IPS DF 6.9 (cell line): Measurements from ENCODE around the gene PPHLN1.

Experiments used
- DNase-seq: peaks from one replicate; pipeline ENCODE4 v3.0.0-alpha.2; 2013; ENCODE audit warnings: low read depth, low spot score
- H3K27ac ChIP-seq: one replicate; pipeline ENCODE4 v1.5.1; 2013; ENCODE audit warnings: low read length, control low read depth
- H3K27me3 ChIP-seq: 2 replicates; pipeline ENCODE4 v1.6.1; 2013; ENCODE audit warnings: mild to moderate bottlenecking, low read length; ENCODE audit not compliant: control insufficient read depth, insufficient read depth
- H3K36me3 ChIP-seq: 2 replicates; pipeline ENCODE4 v1.6.1; 2013; ENCODE audit warnings: low read length; ENCODE audit not compliant: control insufficient read depth, insufficient read depth
- H3K4me1 ChIP-seq: 2 replicates; pipeline ENCODE4 v1.6.1; 2013; ENCODE audit warnings: low read length; ENCODE audit not compliant: control insufficient read depth, insufficient read depth
- H3K4me3 ChIP-seq: 2 replicates; pipeline ENCODE4 v1.5.1; 2013; ENCODE audit warnings: mild to moderate bottlenecking, low read length
- H3K9me3 ChIP-seq: 2 replicates; pipeline ENCODE4 v1.6.1; 2013; ENCODE audit warnings: low read length, inconsistent platforms; ENCODE audit not compliant: control insufficient read depth, insufficient read depth
- WGBS: extraction: QIAGEN DNeasy Blood & Tissue Kit; methylation state at CpG from one replicate; pipeline ENCODE4 v1.1.7; 2013; ENCODE audit warnings: mixed read lengths, missing lambda C conversion rate; ENCODE audit not compliant: insufficient read length, insufficient coverage; 5-methylcytosine and 5-hydroxymethylcytosine counted together

The PPHLN1 gene, protein sequence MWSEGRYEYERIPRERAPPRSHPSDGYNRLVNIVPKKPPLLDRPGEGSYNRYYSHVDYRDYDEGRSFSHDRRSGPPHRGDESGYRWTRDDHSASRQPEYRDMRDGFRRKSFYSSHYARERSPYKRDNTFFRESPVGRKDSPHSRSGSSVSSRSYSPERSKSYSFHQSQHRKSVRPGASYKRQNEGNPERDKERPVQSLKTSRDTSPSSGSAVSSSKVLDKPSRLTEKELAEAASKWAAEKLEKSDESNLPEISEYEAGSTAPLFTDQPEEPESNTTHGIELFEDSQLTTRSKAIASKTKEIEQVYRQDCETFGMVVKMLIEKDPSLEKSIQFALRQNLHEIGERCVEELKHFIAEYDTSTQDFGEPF

GRCh38 chr12:42325653-42326474, at the start of gene PPHLN1, which contains the start of gene ZCRB1:
Gene PPHLN1 (plus strand): TSS chr12:42326167. CDS start chr12:42335903, 9,736 bp downstream.
Gene ZCRB1 (minus strand): TSS chr12:42326094. CDS start chr12:42324102, 1,992 bp downstream.
- no CpG with 5 or more reads among the region's 55 CpGs for WGBS
- no peaks in the 10 kb centered on the region for H3K9me3 ChIP-seq
- H3K36me3 ChIP-seq = no peaks in the 10 kb centered on the region
- 0 out of 2 replicates have a peak, but pooled peaks cover 2% of the 10 kb centered on the region for H3K4me1 ChIP-seq
- no peak within 1 kb of the TSS for H3K27ac ChIP-seq
- peak; percentile 39 for DNase-seq
- H3K27me3 ChIP-seq = no peaks in the 10 kb centered on the region
- peak within 1 kb of the TSS; percentile 93 for H3K4me3 ChIP-seq

DNA sequence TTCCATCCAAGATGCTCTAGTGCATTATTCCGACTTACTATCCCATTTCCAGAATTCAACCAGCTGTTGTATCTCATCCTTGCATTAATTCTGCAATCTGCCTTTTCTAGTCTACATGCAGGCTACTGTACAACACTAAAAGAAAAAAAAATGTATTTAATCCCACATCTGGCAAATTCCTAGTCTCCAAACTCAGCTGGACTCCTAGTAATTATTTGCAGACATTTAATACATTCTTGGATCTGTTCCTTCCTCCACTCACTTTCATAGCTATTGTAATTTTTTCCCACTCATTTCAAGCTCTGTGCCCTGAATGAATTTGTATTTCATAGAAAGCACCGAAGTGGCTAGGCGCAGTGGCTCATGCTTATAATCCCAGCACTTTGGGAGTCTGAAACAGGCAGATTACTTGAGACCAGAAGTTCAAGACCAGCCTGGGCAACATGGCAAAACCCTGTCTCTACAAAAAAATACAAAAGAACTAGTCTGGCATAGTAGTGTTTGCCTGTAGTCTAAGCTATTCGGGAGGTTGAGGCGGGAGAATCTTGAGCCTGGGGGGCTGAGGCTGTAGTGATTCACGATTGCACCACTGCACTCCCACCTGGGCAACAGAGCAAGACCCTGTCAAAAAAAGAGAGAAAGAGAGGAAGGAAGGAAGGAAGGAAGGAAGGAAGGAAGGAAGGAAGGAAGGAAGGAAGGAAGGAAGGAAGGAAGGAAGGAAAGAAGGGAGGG, 48.4 kb upstream of the PPHLN1 start:
- Histone ChIP-seq H3K4me3 (no peak overlapping the region), H3K27me3 (no peaks in the 10 kb centered on the region), H3K36me3 (no peaks in the 10 kb centered on the region; the same call in 1 of the 2 replicates), H3K9me3 (no peaks in the 10 kb centered on the region), H3K27ac (no peak overlapping the region), H3K4me1 (no peaks in the 10 kb centered on the region; the same call in 1 of the 2 replicates)
- WGBS = no CpG with 5 or more reads among the region's 6 CpGs
- DNase-seq = no peak

- Histone ChIP-seq H3K9me3 (no peaks in the 10 kb centered on the region), H3K27ac (no peak overlapping the region), H3K36me3 (no peaks in the 10 kb centered on the region; the same call in 1 of the 2 replicates), H3K4me1 (no peaks in the 10 kb centered on the region; the same call in 1 of the 2 replicates), H3K27me3 (no peaks in the 10 kb centered on the region), H3K4me3 (no peak overlapping the region)
- DNase-seq = no peak
Measured at GRCh38 chr12:42278128-42278510, 47.8 kb upstream of the PPHLN1 start.

- H3K9me3 ChIP-seq = no peaks in the 10 kb centered on the region
- no CpG with 5 or more reads among the region's 3 CpGs for WGBS
- DNase-seq = no peak
Measured at GRCh38 chr12:42281278-42281677, 44.7 kb upstream of the PPHLN1 start.

GRCh38 chr12:42281844-42282243, 44.1 kb upstream of the PPHLN1 start:
- Histone ChIP-seq H3K27me3 (no peaks in the 10 kb centered on the region), H3K4me3 (no peak overlapping the region), H3K27ac (no peak overlapping the region), H3K9me3 (no peaks in the 10 kb centered on the region), H3K36me3 (no peaks in the 10 kb centered on the region), H3K4me1 (no peaks in the 10 kb centered on the region)
- no CpG with 5 or more reads among the region's 3 CpGs for WGBS
- DNase-seq = no peak

More at GRCh38 chr12:42281278-42281677, 44.7 kb upstream of the PPHLN1 start:
- no peaks in the 10 kb centered on the region for H3K36me3 ChIP-seq
- no peak overlapping the region for H3K27ac ChIP-seq
- no peak overlapping the region for H3K4me3 ChIP-seq
- no peaks in the 10 kb centered on the region for H3K27me3 ChIP-seq
- no peaks in the 10 kb centered on the region for H3K4me1 ChIP-seq

DNA sequence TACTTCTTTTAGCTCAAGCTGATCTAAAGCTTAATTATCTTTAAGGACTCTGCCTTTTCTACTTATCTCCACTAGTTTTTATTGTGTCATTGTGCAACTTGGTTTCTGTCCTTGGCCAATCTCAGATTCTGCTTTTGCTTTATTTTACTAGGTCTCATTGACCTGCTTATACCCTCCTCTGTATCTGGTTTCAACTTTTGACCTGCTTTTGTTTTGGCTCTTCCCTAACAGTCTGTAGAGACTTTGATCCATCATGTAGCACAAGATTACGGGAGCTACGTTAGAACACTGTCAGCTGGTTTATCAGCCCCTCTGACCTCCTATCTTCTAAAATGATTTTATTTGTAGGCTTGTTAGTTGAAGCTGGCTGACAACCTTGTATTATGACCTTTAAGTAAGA, 43.7 kb upstream of the PPHLN1 start:
- Histone ChIP-seq H3K4me1 (no peaks in the 10 kb centered on the region), H3K36me3 (no peaks in the 10 kb centered on the region), H3K9me3 (no peaks in the 10 kb centered on the region), H3K27me3 (no peaks in the 10 kb centered on the region), H3K4me3 (no peak overlapping the region), H3K27ac (no peak overlapping the region)
- WGBS = no CpG with 5 or more reads among the region's 2 CpGs
- DNase-seq = no peak

GRCh38 chr12:42283739-42284138, 42.2 kb upstream of the PPHLN1 start:
- no peaks in the 10 kb centered on the region for H3K27me3 ChIP-seq
- DNase-seq = no peak

GRCh38 chr12:42284157-42284556, 41.8 kb upstream of the PPHLN1 start:
- Histone ChIP-seq H3K4me3 (no peak overlapping the region), H3K27ac (no peak overlapping the region), H3K9me3 (no peaks in the 10 kb centered on the region), H3K36me3 (no peaks in the 10 kb centered on the region), H3K27me3 (no peaks in the 10 kb centered on the region), H3K4me1 (no peaks in the 10 kb centered on the region)
- no peak for DNase-seq
- WGBS = no CpG with 5 or more reads among the region's 1 CpG

More at GRCh38 chr12:42283739-42284138, 42.2 kb upstream of the PPHLN1 start:
- no peak overlapping the region for H3K27ac ChIP-seq
- H3K4me1 ChIP-seq = no peaks in the 10 kb centered on the region
- H3K36me3 ChIP-seq = no peaks in the 10 kb centered on the region
- no peak overlapping the region for H3K4me3 ChIP-seq
- H3K9me3 ChIP-seq = no peaks in the 10 kb centered on the region

- Histone ChIP-seq H3K9me3 (no peaks in the 10 kb centered on the region), H3K4me1 (no peaks in the 10 kb centered on the region), H3K27me3 (no peaks in the 10 kb centered on the region), H3K4me3 (no peak overlapping the region), H3K27ac (no peak overlapping the region), H3K36me3 (no peaks in the 10 kb centered on the region)
- DNase-seq = no peak
- WGBS = no CpG with 5 or more reads among the region's 2 CpGs
Measured at GRCh38 chr12:42284876-42285275, 41.1 kb upstream of the PPHLN1 start.

GRCh38 chr12:42285431-42285830, 40.5 kb upstream of the PPHLN1 start:
- Histone ChIP-seq H3K9me3 (no peaks in the 10 kb centered on the region), H3K4me1 (no peaks in the 10 kb centered on the region), H3K27me3 (no peaks in the 10 kb centered on the region), H3K27ac (no peak overlapping the region), H3K4me3 (no peak overlapping the region), H3K36me3 (no peaks in the 10 kb centered on the region)
- DNase-seq = no peak
- no CpG with 5 or more reads among the region's 2 CpGs for WGBS
